ENCODE results near the gene SPTAN1. TPM values are rescaled to one million over a fixed set of nuclear protein-coding genes. Genes with fewer than 3 reads are reported as not detected.
A peak's percentile ranks its signal among the peaks of the same experiment; 100 is the strongest.

The SPTAN1 gene
- polyA plus RNA-seq, 2 of the 4 experiments (the other 2 are of a cell fraction): 104 to 122 TPM

DNA sequence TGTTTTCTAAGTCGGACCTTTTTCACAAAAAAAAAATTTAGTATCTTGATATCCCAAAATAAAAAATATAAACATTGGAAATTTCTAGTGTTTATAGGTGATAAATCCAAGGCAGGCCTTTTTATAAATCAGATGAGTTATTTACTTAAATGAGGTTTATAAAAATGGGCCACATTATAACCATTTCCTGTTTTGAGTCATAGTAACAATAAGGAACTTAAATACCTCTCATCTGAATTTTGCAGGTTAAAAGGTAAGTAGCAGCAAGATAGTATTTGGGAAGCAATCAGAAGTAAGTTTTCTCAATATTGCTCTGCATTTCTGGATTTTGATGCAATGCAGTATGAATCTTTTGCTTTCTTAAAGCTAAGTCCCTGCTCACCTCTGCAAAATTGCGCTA is 3.9 kb downstream of the SPTAN1 start:
- H3K4me3 ChIP-seq: no peak overlapping the region
- 81% methylated on average over 2 of the region's 2 CpGs for WGBS (ENCODE audit: missing lambda C conversion rate)
- peak overlapping the region; percentile 88 for H3K4me2 ChIP-seq
- peaks cover 62% of the 10 kb centered on the region for H3K4me1 ChIP-seq
- no peak for DNase-seq (ENCODE audit: low read depth in 1 of 2, low spot score in 1 of 2)
- H3K27ac ChIP-seq: peak overlapping the region in 1 of 2 experiments; percentile 63; a peak in 1 of 6 replicates
- H3K9me3 ChIP-seq: no peaks in the 10 kb centered on the region
- TF ChIP-seq, protein P1, sequence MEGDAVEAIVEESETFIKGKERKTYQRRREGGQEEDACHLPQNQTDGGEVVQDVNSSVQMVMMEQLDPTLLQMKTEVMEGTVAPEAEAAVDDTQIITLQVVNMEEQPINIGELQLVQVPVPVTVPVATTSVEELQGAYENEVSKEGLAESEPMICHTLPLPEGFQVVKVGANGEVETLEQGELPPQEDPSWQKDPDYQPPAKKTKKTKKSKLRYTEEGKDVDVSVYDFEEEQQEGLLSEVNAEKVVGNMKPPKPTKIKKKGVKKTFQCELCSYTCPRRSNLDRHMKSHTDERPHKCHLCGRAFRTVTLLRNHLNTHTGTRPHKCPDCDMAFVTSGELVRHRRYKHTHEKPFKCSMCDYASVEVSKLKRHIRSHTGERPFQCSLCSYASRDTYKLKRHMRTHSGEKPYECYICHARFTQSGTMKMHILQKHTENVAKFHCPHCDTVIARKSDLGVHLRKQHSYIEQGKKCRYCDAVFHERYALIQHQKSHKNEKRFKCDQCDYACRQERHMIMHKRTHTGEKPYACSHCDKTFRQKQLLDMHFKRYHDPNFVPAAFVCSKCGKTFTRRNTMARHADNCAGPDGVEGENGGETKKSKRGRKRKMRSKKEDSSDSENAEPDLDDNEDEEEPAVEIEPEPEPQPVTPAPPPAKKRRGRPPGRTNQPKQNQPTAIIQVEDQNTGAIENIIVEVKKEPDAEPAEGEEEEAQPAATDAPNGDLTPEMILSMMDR (IDR thresholded peaks at IDR 0.05): no peak
- no peak for TF ChIP-seq FOXS1 (CRISPR knock-in tag; IDR thresholded peaks at IDR 0.05)
- TF ChIP-seq HEYL (CRISPR knock-in tag; IDR thresholded peaks at IDR 0.05): no peak
- no peak for TF ChIP-seq EP300 (IDR thresholded peaks at IDR 0.05)
- no peak for TF ChIP-seq CBX2 (IDR thresholded peaks at IDR 0.05; ENCODE audit: borderline replicate concordance, low read depth)
- no peak for TF ChIP-seq RCOR1 (IDR thresholded peaks at IDR 0.05; ENCODE audit: low read depth, low read length)
- TF ChIP-seq MAZ (IDR thresholded peaks at IDR 0.05; ENCODE audit: borderline replicate concordance, low read depth, low read length): no peak
- TF ChIP-seq, protein P2, sequence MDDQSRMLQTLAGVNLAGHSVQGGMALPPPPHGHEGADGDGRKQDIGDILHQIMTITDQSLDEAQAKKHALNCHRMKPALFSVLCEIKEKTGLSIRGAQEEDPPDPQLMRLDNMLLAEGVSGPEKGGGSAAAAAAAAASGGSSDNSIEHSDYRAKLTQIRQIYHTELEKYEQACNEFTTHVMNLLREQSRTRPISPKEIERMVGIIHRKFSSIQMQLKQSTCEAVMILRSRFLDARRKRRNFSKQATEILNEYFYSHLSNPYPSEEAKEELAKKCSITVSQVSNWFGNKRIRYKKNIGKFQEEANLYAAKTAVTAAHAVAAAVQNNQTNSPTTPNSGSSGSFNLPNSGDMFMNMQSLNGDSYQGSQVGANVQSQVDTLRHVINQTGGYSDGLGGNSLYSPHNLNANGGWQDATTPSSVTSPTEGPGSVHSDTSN (IDR thresholded peaks at IDR 0.05): no peak
- TF ChIP-seq EHF (CRISPR knock-in tag; IDR thresholded peaks at IDR 0.05): no peak
- ChIA-PET CTCF (interaction anchor here (1.1 kb wide), 1 partner anchor 136 kb away, joined by 3 read pairs; no protein-coding TSS in a partner anchor), POLR2A (no interaction called here)
- no peak for FAIRE-seq
- ATAC-seq: no peak

DNA sequence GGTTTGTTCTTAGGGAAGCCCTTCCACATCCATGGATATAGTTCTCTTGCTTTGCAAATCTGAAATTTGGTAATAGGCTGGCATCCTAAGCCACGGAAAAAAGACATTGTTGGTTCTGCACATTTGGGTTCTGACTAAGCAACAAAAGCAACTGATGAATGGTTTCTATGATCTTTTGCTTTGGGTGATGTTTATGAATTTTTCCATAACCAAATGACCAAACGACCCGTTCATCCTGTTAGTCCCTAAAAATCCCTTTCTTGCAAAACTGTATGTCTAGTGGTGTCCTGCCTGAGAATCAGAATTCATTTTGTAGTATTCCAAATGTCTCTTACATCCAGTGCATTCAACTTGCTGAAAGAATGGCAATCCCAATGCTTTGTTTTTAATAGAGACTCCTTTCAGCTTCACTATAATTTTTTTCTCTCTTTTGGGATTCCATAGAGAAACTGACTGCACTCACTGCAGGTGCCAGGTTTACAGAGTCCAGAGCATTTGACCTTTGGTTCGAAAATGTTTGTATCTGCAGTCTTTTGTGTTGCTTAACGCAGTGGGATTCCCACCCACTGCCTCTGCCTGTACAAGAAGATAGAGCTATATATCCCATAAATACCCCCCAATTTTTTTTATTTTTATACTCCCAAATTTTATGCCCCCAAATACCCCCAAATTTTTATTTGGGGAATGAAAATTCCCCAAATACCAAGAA is 4.7 kb downstream of the SPTAN1 start:
- no peak for TF ChIP-seq MAFK (IDR thresholded peaks at IDR 0.05; ENCODE audit: partially characterized antibody)
- no peak for TF ChIP-seq SMC3 (IDR thresholded peaks at IDR 0.05)
- TF ChIP-seq TP53 (CRISPR knock-in tag; IDR thresholded peaks at IDR 0.05): no peak
- TF ChIP-seq, protein P3, sequence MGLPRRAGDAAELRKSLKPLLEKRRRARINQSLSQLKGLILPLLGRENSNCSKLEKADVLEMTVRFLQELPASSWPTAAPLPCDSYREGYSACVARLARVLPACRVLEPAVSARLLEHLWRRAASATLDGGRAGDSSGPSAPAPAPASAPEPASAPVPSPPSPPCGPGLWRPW (IDR thresholded peaks at IDR 0.05): no peak
- TF ChIP-seq, protein P4, sequence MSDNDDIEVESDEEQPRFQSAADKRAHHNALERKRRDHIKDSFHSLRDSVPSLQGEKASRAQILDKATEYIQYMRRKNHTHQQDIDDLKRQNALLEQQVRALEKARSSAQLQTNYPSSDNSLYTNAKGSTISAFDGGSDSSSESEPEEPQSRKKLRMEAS (IDR thresholded peaks at IDR 0.05): no peak
- TF ChIP-seq CHD4 (IDR thresholded peaks at IDR 0.05; ENCODE audit: borderline replicate concordance): no peak
- no peak for TF ChIP-seq CHD2 (IDR thresholded peaks at IDR 0.05; ENCODE audit: low read length, partially characterized antibody)
- no peak for TF ChIP-seq MAZ (IDR thresholded peaks at IDR 0.05; ENCODE audit: borderline replicate concordance, low read depth, low read length)
- no peak for TF ChIP-seq HOXB5 (CRISPR knock-in tag; IDR thresholded peaks at IDR 0.05)
- no peak for TF ChIP-seq EHF (CRISPR knock-in tag; IDR thresholded peaks at IDR 0.05)
- no peak for TF ChIP-seq FOXS1 (CRISPR knock-in tag; IDR thresholded peaks at IDR 0.05)
- no peak for TF ChIP-seq JUN (IDR thresholded peaks at IDR 0.05)
- TF ChIP-seq, protein P5, sequence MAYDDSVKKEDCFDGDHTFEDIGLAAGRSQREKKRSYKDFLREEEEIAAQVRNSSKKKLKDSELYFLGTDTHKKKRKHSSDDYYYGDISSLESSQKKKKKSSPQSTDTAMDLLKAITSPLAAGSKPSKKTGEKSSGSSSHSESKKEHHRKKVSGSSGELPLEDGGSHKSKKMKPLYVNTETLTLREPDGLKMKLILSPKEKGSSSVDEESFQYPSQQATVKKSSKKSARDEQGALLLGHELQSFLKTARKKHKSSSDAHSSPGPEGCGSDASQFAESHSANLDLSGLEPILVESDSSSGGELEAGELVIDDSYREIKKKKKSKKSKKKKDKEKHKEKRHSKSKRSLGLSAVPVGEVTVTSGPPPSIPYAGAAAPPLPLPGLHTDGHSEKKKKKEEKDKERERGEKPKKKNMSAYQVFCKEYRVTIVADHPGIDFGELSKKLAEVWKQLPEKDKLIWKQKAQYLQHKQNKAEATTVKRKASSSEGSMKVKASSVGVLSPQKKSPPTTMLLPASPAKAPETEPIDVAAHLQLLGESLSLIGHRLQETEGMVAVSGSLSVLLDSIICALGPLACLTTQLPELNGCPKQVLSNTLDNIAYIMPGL (CRISPR knock-in tag; IDR thresholded peaks at IDR 0.05; ENCODE audit: borderline replicate concordance): no peak
- no peak for TF ChIP-seq ESRRA (IDR thresholded peaks at IDR 0.05; ENCODE audit: borderline replicate concordance, low read length)
- H3K9me3 ChIP-seq: no peaks in the 10 kb centered on the region
- CTCF ChIA-PET: interaction anchor here (0.9 to 1.1 kb wide), 2 partner anchors 20 to 28 kb away, joined by 3 read pairs; no protein-coding TSS in a partner anchor
- ATAC-seq: no peak
- POLR2A ChIA-PET: no interaction called here
- H3K4me3 ChIP-seq: no peak overlapping the region
- peak overlapping the region in 1 of 2 experiments; percentile 28; a peak in 1 of 6 replicates for H3K27ac ChIP-seq
- peak overlapping the region; percentile 88 for H3K4me2 ChIP-seq
- FAIRE-seq: no peak
- 79% methylated on average over 5 of the region's 5 CpGs for WGBS (ENCODE audit: missing lambda C conversion rate)
- no peak for DNase-seq (ENCODE audit: low read depth in 1 of 2, low spot score in 1 of 2)
- H3K4me1 ChIP-seq: peaks cover 58% of the 10 kb centered on the region

Data from A549 (cell line).